SK-N-SH (cell line): Measurements from ENCODE around the gene GRAMD1B. TPM values are rescaled to one million over a fixed set of nuclear protein-coding genes. Genes with fewer than 3 reads are reported as not detected.

Experiments used
- CTCF ChIA-PET: fragments of 300-600, 350-600 bp; formaldehyde crosslinking; extraction: SDS; loops from one replicate; lab custom pipeline; 2021; lab: Yijun Ruan, JAX
- POLR2A ChIA-PET: fragments of 350-600 bp; sonication (Branson Sonifier 250); formaldehyde crosslinking; extraction: SDS; loops from one replicate; lab custom pipeline; 2020; ENCODE audit warnings: antibody characterized with exemption, inconsistent platforms; lab: Yijun Ruan, JAX
- DNase-seq: peaks from one replicate; pipeline ENCODE4 v3.0.0; 2012
- H2AFZ ChIP-seq: fragments of 200-600 bp; sonication (generic); 2 replicates; pipeline ENCODE4 v1.8.1; 2016; ENCODE audit warnings: antibody characterized with exemption, mild to moderate bottlenecking, low read depth
- H3F3A ChIP-seq: fragments of 200-600 bp; sonication (generic); replicated peaks from 2 replicates; pipeline ENCODE3; 2016; ENCODE audit warnings: antibody characterized with exemption, mild to moderate bottlenecking; ENCODE audit not compliant: insufficient read depth
- H3K27ac ChIP-seq, 2 experiments: fragments of 200-500 bp in 1 of 2; fragments of 200-600 bp in 1 of 2; sonication (Bioruptor generic) in 1 of 2; sonication (generic), shearing (Covaris generic) in 1 of 2; 2 replicates each; pipeline versions ENCODE4 v1.5.1 to v1.6.1; 2014 to 2016; ENCODE audit warnings: low read depth in 2 of 2, inconsistent platforms in 1 of 2, low read length in 1 of 2, mild to moderate bottlenecking in 1 of 2, mixed read lengths in 1 of 2
- H3K27me3 ChIP-seq: fragments of 200-600 bp; sonication (generic), shearing (Covaris generic); 2 replicates; pipeline ENCODE4 v1.6.1; 2016; ENCODE audit warnings: mixed run types; ENCODE audit not compliant: insufficient read depth
- H3K36me3 ChIP-seq, 2 experiments: fragments of 200-500 bp in 1 of 2; fragments of 200-600 bp in 1 of 2; sonication (Bioruptor generic) in 1 of 2; sonication (generic) in 1 of 2; replicated peaks in 1 of 2; 2 replicates each; pipeline versions ENCODE3 to v1.5.1; 2014 to 2016; ENCODE audit warnings: low read length in 1 of 2, mild to moderate bottlenecking in 1 of 2; ENCODE audit not compliant: insufficient read depth in 2 of 2, control insufficient read depth in 1 of 2
- H3K4me1 ChIP-seq, 2 experiments: fragments of 200-500 bp in 1 of 2; fragments of 200-600 bp in 1 of 2; sonication (Bioruptor generic) in 1 of 2; sonication (generic), shearing (Covaris generic) in 1 of 2; 2 replicates each; pipeline versions ENCODE4 v1.5.1 to v1.6.1; 2014 to 2016; ENCODE audit warnings: low read depth in 1 of 2, low read length in 1 of 2, mixed run types in 1 of 2; ENCODE audit not compliant: insufficient read depth in 2 of 2, control insufficient read depth in 1 of 2
- H3K4me2 ChIP-seq: fragments of 200-600 bp; sonication (generic), shearing (Covaris generic); 2 replicates; pipeline ENCODE4 v1.6.1; 2017; ENCODE audit warnings: mixed run types
- H3K4me3 ChIP-seq, 2 experiments: fragments of 200-500 bp in 1 of 2; fragments of 200-600 bp in 1 of 2; sonication (Bioruptor generic) in 1 of 2; sonication (generic), shearing (Covaris generic) in 1 of 2; 2 replicates each; pipeline versions ENCODE4 v1.5.1 to v1.8.1; 2014 to 2016; ENCODE audit warnings: low read depth in 2 of 2, inconsistent platforms in 1 of 2, low read length in 1 of 2, mild to moderate bottlenecking in 1 of 2, mixed read lengths in 1 of 2, moderate library complexity in 1 of 2
- H3K79me2 ChIP-seq: fragments of 200-600 bp; sonication (generic); 2 replicates; pipeline ENCODE4 v1.8.1; 2017; ENCODE audit warnings: mild to moderate bottlenecking; ENCODE audit not compliant: insufficient read depth
- H3K9ac ChIP-seq: fragments of 200-600 bp; sonication (generic); 2 replicates; pipeline ENCODE4 v1.6.1; 2017; ENCODE audit warnings: mixed run types
- H3K9me2 ChIP-seq: fragments of 200-600 bp; sonication (generic); 2 replicates; pipeline ENCODE4 v1.6.1; 2017; ENCODE audit warnings: mixed run types
- H3K9me3 ChIP-seq: fragments of 200-600 bp; sonication (generic); 2 replicates; pipeline ENCODE4 v1.6.1; 2017; ENCODE audit warnings: mixed run types, mild to moderate bottlenecking, moderate library complexity
- H4K20me1 ChIP-seq: fragments of 200-600 bp; sonication (generic); 2 replicates; pipeline ENCODE4 v1.6.1; 2017; ENCODE audit warnings: mild to moderate bottlenecking, mixed run types; ENCODE audit not compliant: insufficient read depth
- CTCF ChIP-seq: fragments of 200-600 bp; sonication (generic); IDR thresholded peaks from 2 replicates; pipeline ENCODE4 v1.6.1; 2017; ENCODE audit warnings: antibody characterized with exemption, mild to moderate bottlenecking, moderate library complexity
- EP300 ChIP-seq, 2 experiments: IDR thresholded peaks; 2 replicates each; pipeline versions ENCODE4 v1.4.0 to v1.6.1; 2012; ENCODE audit warnings: borderline replicate concordance in 1 of 2, low read depth in 1 of 2, low read length in 1 of 2
- FOXM1 ChIP-seq: IDR thresholded peaks from 2 replicates; pipeline ENCODE4 v1.4.0; 2012; ENCODE audit warnings: low read depth, mild to moderate bottlenecking
- IRF3 ChIP-seq: fragments of 150-350 bp; IDR thresholded peaks from 2 replicates; pipeline ENCODE4 v1.6.1; 2016; ENCODE audit warnings: mild to moderate bottlenecking, low read depth, low read length
- MAX ChIP-seq: IDR thresholded peaks from 2 replicates; pipeline ENCODE4 v1.4.0; 2012; ENCODE audit warnings: low read depth
- MXI1 ChIP-seq: IDR thresholded peaks from 2 replicates; pipeline ENCODE4 v1.6.1; 2012; ENCODE audit warnings: mild to moderate bottlenecking, low read depth, low read length, improper control_type of control experiment
- NFIC ChIP-seq: IDR thresholded peaks from 2 replicates; pipeline ENCODE4 v1.4.0; 2012; ENCODE audit warnings: borderline replicate concordance
- PBX3 ChIP-seq: IDR thresholded peaks from 2 replicates; pipeline ENCODE4; 2012
- RAD21 ChIP-seq: IDR thresholded peaks from 2 replicates; pipeline ENCODE4 v1.6.1; 2012; ENCODE audit warnings: mild to moderate bottlenecking, low read length
- RCOR1 ChIP-seq: fragments of 150-350 bp; IDR thresholded peaks from 2 replicates; pipeline ENCODE4 v1.6.1; 2017; ENCODE audit warnings: antibody characterized with exemption, low read length
- RFX5 ChIP-seq: IDR thresholded peaks from 2 replicates; pipeline ENCODE4 v1.6.1; 2012; ENCODE audit warnings: mild to moderate bottlenecking, improper control_type of control experiment, low read length
- TAF1 ChIP-seq: IDR thresholded peaks from 2 replicates; pipeline ENCODE4 v1.6.1; 2012; ENCODE audit warnings: low read depth, mild to moderate bottlenecking, low read length, moderate library complexity, borderline replicate concordance
- TEAD4 ChIP-seq: IDR thresholded peaks from 2 replicates; pipeline ENCODE4 v1.4.0; 2012; ENCODE audit warnings: mild to moderate bottlenecking, borderline replicate concordance; ENCODE audit not compliant: insufficient read depth
- USF1 ChIP-seq: IDR thresholded peaks from 2 replicates; pipeline ENCODE4 v1.4.0; 2012; ENCODE audit warnings: low read depth, borderline replicate concordance
- YY1 ChIP-seq: IDR thresholded peaks from 2 replicates; pipeline ENCODE4 v1.4.0; 2012; ENCODE audit warnings: low read depth, mild to moderate bottlenecking
- WGBS: methylation state at CpG from one replicate; pipeline ENCODE4 v1.1.6; 2017; ENCODE audit warnings: low lambda C conversion rate; 5-methylcytosine and 5-hydroxymethylcytosine counted together
- polyA plus RNA-seq, 3 experiments: library from polyadenylated mRNA; depleted of rRNA; stranded (reverse); fragments of >200 nt; gene quantifications; 2 replicates each; pipeline ENCODE4 v1.2.3, GENCODE V29; 2012
- TF ChIP-seq, protein P1 (sequence below): IDR thresholded peaks from 2 replicates; pipeline ENCODE4 v1.6.1; 2012; ENCODE audit warnings: mild to moderate bottlenecking, low read depth, low read length, moderate library complexity

GRAMD1B gene
- polyA plus RNA-seq, 1 of the 3 experiments (the other 2 are of a cell fraction): 14.5 TPM

DNA sequence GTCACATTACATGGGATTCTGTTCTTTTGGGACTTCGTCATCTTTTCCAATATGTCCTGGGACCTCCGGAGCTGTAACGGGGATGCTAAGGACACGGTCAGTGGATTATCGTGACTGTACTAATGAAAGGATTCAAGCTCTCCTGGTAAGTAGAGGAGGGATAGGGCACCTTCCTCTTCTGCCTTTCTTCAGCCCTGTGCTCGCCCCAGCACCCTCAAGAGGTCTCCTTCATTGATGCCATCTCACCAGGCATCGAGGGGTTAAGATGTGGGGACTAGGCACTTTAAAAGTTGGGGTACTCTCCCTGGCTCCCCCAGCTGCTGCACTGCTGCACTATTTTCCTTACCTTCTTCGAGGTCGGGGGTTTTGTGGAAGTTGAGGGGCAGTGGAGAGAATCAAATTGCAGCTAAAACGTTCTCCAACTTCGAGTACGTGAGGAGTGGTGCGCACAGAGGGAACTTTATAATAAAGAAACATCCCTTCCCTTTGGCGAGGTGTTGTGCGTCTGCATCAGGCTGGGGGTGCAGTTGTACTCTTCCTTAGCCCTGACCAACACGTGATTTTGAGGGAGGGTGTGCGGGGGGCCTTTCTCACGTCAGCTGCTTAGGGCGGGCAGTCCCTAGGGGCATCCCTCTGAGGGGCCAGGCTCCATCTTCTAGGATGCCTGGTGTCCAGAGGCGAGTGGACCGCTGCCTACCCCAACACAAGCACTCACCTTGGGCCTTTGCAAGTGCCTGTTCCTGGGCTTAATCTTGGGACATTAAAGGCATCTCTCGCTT, 96.1 kb downstream of the GRAMD1B start:
- Histone ChIP-seq H2AFZ (no peak overlapping the region), H3K9ac (no peak overlapping the region), H4K20me1 (no peaks in the 10 kb centered on the region), H3F3A (no peaks in the 10 kb centered on the region), H3K9me3 (no peaks in the 10 kb centered on the region), H3K36me3 (no peaks in the 10 kb centered on the region), H3K9me2 (no peaks in the 10 kb centered on the region), H3K4me1 (peaks cover 0 to 17% of the 10 kb centered on the region in 2 experiments; a peak in 1 of 4 replicates), H3K27me3 (no peaks in the 10 kb centered on the region), H3K79me2 (peaks cover 16% of the 10 kb centered on the region; the same call in 1 of the 2 replicates), H3K4me3 (no peak overlapping the region; a peak in 1 of 4 replicates), H3K4me2 (no peak overlapping the region), H3K27ac (no peak overlapping the region; a peak in 1 of 4 replicates)
- no peak for TF ChIP-seq RFX5
- no peak for TF ChIP-seq MAX
- no peak for TF ChIP-seq IRF3
- TF ChIP-seq EP300 (IDR thresholded peaks at IDR 0.05; ENCODE audit: borderline replicate concordance in 1 of 2, low read depth in 1 of 2, low read length in 1 of 2): no peak
- no peak for TF ChIP-seq FOXM1
- no peak for TF ChIP-seq MXI1
- TF ChIP-seq CTCF: no peak
- no peak for TF ChIP-seq NFIC
- TF ChIP-seq RAD21: no peak
- no peak for TF ChIP-seq TEAD4
- no peak for DNase-seq
- POLR2A ChIA-PET: interaction anchor here (1.0 to 2.6 kb wide), 2 partner anchors 15 to 34 kb away, joined by 3 to 17 read pairs; no protein-coding TSS in a partner anchor
- CTCF ChIA-PET: interaction anchor here (0.7 to 8.7 kb wide), 10 partner anchors 9 to 279 kb away, joined by 3 to 62 read pairs (median 4); no protein-coding TSS in a partner anchor
- WGBS: 94% methylated on average over 21 of the region's 22 CpGs

GRCh38 chr11:123526918-123527317, 96.8 kb downstream of the GRAMD1B start:
- Histone ChIP-seq H3K27ac (no peak overlapping the region), H3K36me3 (peaks cover 0 to 2% of the 10 kb centered on the region in 2 experiments), H3F3A (no peaks in the 10 kb centered on the region), H3K9ac (no peak overlapping the region), H3K4me3 (no peak overlapping the region), H3K4me2 (no peak overlapping the region), H3K27me3 (no peaks in the 10 kb centered on the region), H3K9me2 (no peaks in the 10 kb centered on the region), H2AFZ (no peak overlapping the region), H3K4me1 (peaks cover 0 to 17% of the 10 kb centered on the region in 2 experiments; a peak in 1 of 4 replicates), H3K79me2 (peaks cover 15% of the 10 kb centered on the region; the same call in 1 of the 2 replicates), H3K9me3 (no peaks in the 10 kb centered on the region), H4K20me1 (no peaks in the 10 kb centered on the region)
- 90% methylated on average over 7 of the region's 7 CpGs for WGBS
- DNase-seq: no peak
- POLR2A ChIA-PET: interaction anchor here (2.6 kb wide), 1 partner anchor 34 kb away, joined by 17 read pairs; no protein-coding TSS in a partner anchor
- CTCF ChIA-PET: interaction anchor here (0.9 to 8.7 kb wide), 7 partner anchors 16 to 280 kb away, joined by 3 to 62 read pairs (median 19); no protein-coding TSS in a partner anchor
- TF ChIP-seq TAF1 (no peak), EP300 (IDR thresholded peaks at IDR 0.05; ENCODE audit: borderline replicate concordance in 1 of 2, low read depth in 1 of 2, low read length in 1 of 2) (no peak), USF1 (no peak), NFIC (no peak), PBX3 (no peak), YY1 (no peak), RFX5 (no peak), FOXM1 (no peak), TEAD4 (no peak), RCOR1 (no peak)
- TF ChIP-seq, protein P1, sequence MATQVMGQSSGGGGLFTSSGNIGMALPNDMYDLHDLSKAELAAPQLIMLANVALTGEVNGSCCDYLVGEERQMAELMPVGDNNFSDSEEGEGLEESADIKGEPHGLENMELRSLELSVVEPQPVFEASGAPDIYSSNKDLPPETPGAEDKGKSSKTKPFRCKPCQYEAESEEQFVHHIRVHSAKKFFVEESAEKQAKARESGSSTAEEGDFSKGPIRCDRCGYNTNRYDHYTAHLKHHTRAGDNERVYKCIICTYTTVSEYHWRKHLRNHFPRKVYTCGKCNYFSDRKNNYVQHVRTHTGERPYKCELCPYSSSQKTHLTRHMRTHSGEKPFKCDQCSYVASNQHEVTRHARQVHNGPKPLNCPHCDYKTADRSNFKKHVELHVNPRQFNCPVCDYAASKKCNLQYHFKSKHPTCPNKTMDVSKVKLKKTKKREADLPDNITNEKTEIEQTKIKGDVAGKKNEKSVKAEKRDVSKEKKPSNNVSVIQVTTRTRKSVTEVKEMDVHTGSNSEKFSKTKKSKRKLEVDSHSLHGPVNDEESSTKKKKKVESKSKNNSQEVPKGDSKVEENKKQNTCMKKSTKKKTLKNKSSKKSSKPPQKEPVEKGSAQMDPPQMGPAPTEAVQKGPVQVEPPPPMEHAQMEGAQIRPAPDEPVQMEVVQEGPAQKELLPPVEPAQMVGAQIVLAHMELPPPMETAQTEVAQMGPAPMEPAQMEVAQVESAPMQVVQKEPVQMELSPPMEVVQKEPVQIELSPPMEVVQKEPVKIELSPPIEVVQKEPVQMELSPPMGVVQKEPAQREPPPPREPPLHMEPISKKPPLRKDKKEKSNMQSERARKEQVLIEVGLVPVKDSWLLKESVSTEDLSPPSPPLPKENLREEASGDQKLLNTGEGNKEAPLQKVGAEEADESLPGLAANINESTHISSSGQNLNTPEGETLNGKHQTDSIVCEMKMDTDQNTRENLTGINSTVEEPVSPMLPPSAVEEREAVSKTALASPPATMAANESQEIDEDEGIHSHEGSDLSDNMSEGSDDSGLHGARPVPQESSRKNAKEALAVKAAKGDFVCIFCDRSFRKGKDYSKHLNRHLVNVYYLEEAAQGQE: no peak
